Stimulated activated CD8-positive, alpha-beta memory T cell treated with anti-CD3 and anti-CD28 coated beads, Interleukin-2, amount 100 ng/mL, for 48 hours (primary cell): Measurements from ENCODE around the gene PPDPF.
"Not testable (repeated sequence)": the region's sequence is repeated elsewhere in the genome, so short reads cannot be mapped to it uniquely, and the experiment has no call there.

Source experiments
- DNase-seq, 2 donors: peaks; one replicate each; pipeline ENCODE4 v3.0.0-alpha.2; 2020; ENCODE audit warnings: low read depth in 2 of 2

Gene PPDPF

GRCh38 chr20:63564036-63564810 is 43.7 kb downstream of the PPDPF start:
- no peak for DNase-seq

- no peak for DNase-seq
These were observed 44.6 kb downstream of the PPDPF start for GRCh38 chr20:63565021-63565698.

- DNase-seq, result no peak
These were observed 45.3 kb downstream of the PPDPF start for GRCh38 chr20:63565699-63566335.

GRCh38 chr20:63566395-63567135 is 46.0 kb downstream of the PPDPF start:
- no peak for DNase-seq

- DNase-seq, result no peak
These were observed 46.5 kb downstream of the PPDPF start for GRCh38 chr20:63567136-63567385.

GRCh38 chr20:63567386-63568169 is 47.0 kb downstream of the PPDPF start:
- DNase-seq, result peak; percentile 39 to 46

GRCh38 chr20:63568170-63568981 is 47.8 kb downstream of the PPDPF start:
- no peak for DNase-seq

GRCh38 chr20:63568986-63569949 is 48.7 kb downstream of the PPDPF start:
- DNase-seq, result no peak

GRCh38 chr20:63570281-63571086 is 49.9 kb downstream of the PPDPF start:
- no peak for DNase-seq

GRCh38 chr20:63571087-63571478 is 50.5 kb downstream of the PPDPF start:
- DNase-seq, result not testable (repeated sequence)
